ENCODE data around the gene NUP133. TPM values are rescaled to one million over a fixed set of nuclear protein-coding genes. Genes with fewer than 3 reads are reported as not detected.

The NUP133 gene
- polyA plus RNA-seq, 4 donors: 7.4 to 33.8 (median 11.7) TPM

DNA sequence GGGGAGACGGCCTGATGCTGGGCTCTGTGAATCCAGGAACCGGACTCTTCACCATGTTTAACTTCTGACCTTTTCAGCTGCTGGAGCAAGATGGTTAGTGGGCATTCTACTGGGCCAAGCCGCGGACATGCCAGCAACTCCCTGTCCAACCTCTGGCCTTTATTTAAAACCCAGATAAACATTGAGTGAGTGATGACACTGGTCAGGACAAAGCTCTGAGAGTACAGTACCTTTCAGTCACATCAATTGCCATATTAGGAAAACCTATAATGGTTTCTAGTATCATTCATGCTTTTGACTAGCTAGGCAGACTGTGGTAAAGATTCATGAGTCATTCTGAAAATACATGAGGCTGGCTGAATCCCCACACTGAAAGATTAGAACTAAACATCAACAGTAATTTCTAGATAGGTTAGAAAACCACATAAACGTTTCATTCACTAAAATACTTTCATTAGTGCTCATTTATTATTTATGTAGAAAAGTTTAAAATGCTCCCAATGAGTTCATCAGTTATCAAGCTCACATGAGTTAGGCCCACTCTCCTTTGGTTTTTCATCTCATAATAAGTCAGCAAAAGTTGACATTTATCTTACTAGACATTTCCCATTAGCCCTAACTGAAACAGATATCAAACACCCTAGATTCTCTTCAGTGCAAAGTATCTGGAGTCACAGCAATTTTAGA is 67.1 kb downstream of the NUP133 start:
- Histone ChIP-seq H3K4me1 (ENCODE audit: control insufficient read depth in 3 of 3, insufficient read depth in 2 of 3, low read depth in 1 of 3, low read length in 2 of 3) (no peaks in the 10 kb centered on the region), H3K27ac (ENCODE audit: low read depth in 1 of 3, low read length in 2 of 3) (no peak overlapping the region), H3K4me3 (ENCODE audit: low read depth in 1 of 3, low read length in 3 of 3) (no peak overlapping the region), H3K9me3 (ENCODE audit: control insufficient read depth in 2 of 2, insufficient read depth in 1 of 2, low read depth in 1 of 2, low read length in 1 of 2) (no peaks in the 10 kb centered on the region), H3K36me3 (ENCODE audit: control insufficient read depth in 3 of 3, insufficient read depth in 2 of 3, low read depth in 1 of 3, low read length in 3 of 3) (peaks cover 7 to 27% (median 8%) of the 10 kb centered on the region in 3 donors), H3K27me3 (ENCODE audit: control insufficient read depth in 3 of 3, insufficient read depth in 3 of 3, low read length in 3 of 3) (peaks cover 0 to 6% (median 2%) of the 10 kb centered on the region in 3 donors)
- DNase-seq: no peak
- 74 to 79% (median 75%) methylated on average over 5 of the region's 5 CpGs for WGBS, 3 donors
- no peak for FAIRE-seq

DNA sequence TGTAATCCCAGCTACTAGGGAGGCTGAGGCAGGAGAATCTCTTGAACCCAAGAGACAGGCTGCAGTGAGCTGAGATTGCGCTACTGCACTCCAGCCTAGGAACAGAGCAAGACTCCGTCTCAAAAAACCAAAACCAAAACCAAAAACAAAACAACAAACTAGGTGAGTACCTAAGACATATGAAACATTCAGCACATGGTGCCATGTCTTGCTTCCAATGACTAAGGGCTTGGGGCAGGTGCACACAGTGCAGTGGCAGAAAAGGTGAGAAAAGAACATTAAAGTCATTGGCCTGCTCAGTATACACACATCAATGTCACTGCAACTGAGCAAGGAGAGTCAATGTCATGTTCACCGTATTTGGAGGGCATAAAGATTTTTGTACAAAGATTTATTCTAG is 70.1 kb downstream of the NUP133 start:
- H3K4me3 ChIP-seq (ENCODE audit: low read depth in 1 of 3, low read length in 3 of 3): no peak overlapping the region
- H3K27ac ChIP-seq (ENCODE audit: low read depth in 1 of 3, low read length in 2 of 3): no peak overlapping the region
- FAIRE-seq: no peak
- no peaks in the 10 kb centered on the region for H3K9me3 ChIP-seq (ENCODE audit: control insufficient read depth in 2 of 2, insufficient read depth in 1 of 2, low read depth in 1 of 2, low read length in 1 of 2)
- no peak for DNase-seq
- 90 to 97% (median 92%) methylated on average over 3 of the region's 3 CpGs for WGBS, 3 donors
- peaks cover 3 to 18% (median 5%) of the 10 kb centered on the region in 3 donors for H3K36me3 ChIP-seq (ENCODE audit: control insufficient read depth in 3 of 3, insufficient read depth in 2 of 3, low read depth in 1 of 3, low read length in 3 of 3)
- H3K4me1 ChIP-seq (ENCODE audit: control insufficient read depth in 3 of 3, insufficient read depth in 2 of 3, low read depth in 1 of 3, low read length in 2 of 3): no peaks in the 10 kb centered on the region
- H3K27me3 ChIP-seq (ENCODE audit: control insufficient read depth in 3 of 3, insufficient read depth in 3 of 3, low read length in 3 of 3): peaks cover 16 to 35% (median 22%) of the 10 kb centered on the region in 3 donors

DNA sequence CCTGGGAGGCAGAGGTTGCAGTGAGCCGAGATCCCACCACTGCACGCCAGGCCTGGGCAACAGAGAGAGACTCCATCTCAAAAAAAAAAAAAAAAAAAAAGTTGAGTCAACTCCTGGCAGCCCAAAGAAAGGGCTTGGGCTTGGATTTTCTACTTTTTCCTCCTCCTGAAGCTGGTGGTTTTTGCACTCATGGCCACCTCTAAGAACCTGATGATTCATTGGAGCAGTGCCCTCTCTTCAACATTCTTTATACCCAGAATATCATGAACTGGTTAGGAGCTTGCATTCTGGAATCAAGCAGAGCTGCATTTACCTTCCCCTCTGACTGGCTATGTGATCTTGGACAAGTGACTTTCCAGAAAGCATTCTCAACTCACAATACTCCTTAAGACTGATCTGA is 70.7 kb downstream of the NUP133 start:
- no peak for FAIRE-seq
- Histone ChIP-seq H3K27ac (ENCODE audit: low read depth in 1 of 3, low read length in 2 of 3) (no peak overlapping the region), H3K4me1 (ENCODE audit: control insufficient read depth in 3 of 3, insufficient read depth in 2 of 3, low read depth in 1 of 3, low read length in 2 of 3) (no peaks in the 10 kb centered on the region), H3K4me3 (ENCODE audit: low read depth in 1 of 3, low read length in 3 of 3) (no peak overlapping the region), H3K27me3 (ENCODE audit: control insufficient read depth in 3 of 3, insufficient read depth in 3 of 3, low read length in 3 of 3) (peaks cover 19 to 41% (median 27%) of the 10 kb centered on the region in 3 donors), H3K36me3 (ENCODE audit: control insufficient read depth in 3 of 3, insufficient read depth in 2 of 3, low read depth in 1 of 3, low read length in 3 of 3) (peaks cover 3 to 12% (median 5%) of the 10 kb centered on the region in 3 donors), H3K9me3 (ENCODE audit: control insufficient read depth in 2 of 2, insufficient read depth in 1 of 2, low read depth in 1 of 2, low read length in 1 of 2) (peaks cover 0 to 3% of the 10 kb centered on the region in 2 donors)
- no peak for DNase-seq
- 82 to 97% methylated on average over 2 of the region's 2 CpGs; no CpG with 5 or more reads in 1 of the 3 donors for WGBS, 3 donors

DNA sequence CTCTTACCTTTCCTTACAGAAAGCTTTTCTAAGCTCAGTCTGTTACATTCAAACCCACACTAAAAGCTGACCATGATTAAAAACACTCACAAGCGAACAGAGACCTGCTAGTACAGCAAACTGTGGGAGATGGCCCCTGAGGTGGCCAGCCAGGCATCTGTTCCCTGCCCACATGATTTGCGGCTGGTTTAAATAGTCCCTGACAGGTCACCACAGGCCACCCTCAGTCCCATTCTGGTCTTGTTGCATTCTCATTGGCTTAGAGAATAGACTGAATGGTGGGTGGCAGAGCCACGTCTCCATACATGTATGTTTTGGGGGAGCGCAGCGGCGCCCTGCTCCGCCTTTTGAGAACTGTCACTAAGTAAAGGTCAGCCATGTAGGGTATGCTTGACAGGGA is 71.9 kb downstream of the NUP133 start:
- Histone ChIP-seq H3K4me3 (ENCODE audit: low read depth in 1 of 3, low read length in 3 of 3) (no peak overlapping the region), H3K36me3 (ENCODE audit: control insufficient read depth in 3 of 3, insufficient read depth in 2 of 3, low read depth in 1 of 3, low read length in 3 of 3) (peaks cover 3 to 12% (median 3%) of the 10 kb centered on the region in 3 donors), H3K27me3 (ENCODE audit: control insufficient read depth in 3 of 3, insufficient read depth in 3 of 3, low read length in 3 of 3) (peaks cover 19 to 54% (median 34%) of the 10 kb centered on the region in 3 donors), H3K27ac (ENCODE audit: low read depth in 1 of 3, low read length in 2 of 3) (no peak overlapping the region), H3K9me3 (ENCODE audit: control insufficient read depth in 2 of 2, insufficient read depth in 1 of 2, low read depth in 1 of 2, low read length in 1 of 2) (peaks cover 0 to 3% of the 10 kb centered on the region in 2 donors), H3K4me1 (ENCODE audit: control insufficient read depth in 3 of 3, insufficient read depth in 2 of 3, low read depth in 1 of 3, low read length in 2 of 3) (no peaks in the 10 kb centered on the region)
- 71 to 80% (median 73%) methylated on average over 7 of the region's 7 CpGs for WGBS, 3 donors
- DNase-seq (no peak), FAIRE-seq (no peak)

DNA sequence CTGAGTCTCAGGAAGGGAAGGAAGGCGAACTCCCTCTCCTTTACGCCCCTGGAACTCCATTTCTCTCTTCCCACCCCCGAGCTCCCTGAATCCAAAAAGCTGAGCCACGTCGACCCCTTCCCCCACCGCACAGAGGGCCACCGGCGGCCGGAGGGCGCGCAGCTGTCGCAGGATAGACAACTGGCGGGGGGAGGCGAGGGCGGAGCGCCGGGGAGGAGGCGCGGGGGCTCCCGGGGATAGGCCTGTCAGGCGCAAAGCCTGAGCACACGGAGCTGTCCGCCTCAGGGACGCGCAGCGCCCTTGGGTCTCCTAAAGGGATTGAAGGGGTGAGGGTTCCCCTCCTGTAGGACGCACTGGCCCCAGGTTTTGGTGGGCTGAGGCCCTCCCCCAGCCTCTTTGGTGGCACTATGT is 73.5 kb downstream of the NUP133 start:
- H3K4me3 ChIP-seq (ENCODE audit: low read depth in 1 of 3, low read length in 3 of 3): no peak overlapping the region
- FAIRE-seq: no peak
- peaks cover 0 to 3% of the 10 kb centered on the region in 2 donors for H3K9me3 ChIP-seq (ENCODE audit: control insufficient read depth in 2 of 2, insufficient read depth in 1 of 2, low read depth in 1 of 2, low read length in 1 of 2)
- peaks cover 19 to 67% (median 45%) of the 10 kb centered on the region in 3 donors for H3K27me3 ChIP-seq (ENCODE audit: control insufficient read depth in 3 of 3, insufficient read depth in 3 of 3, low read length in 3 of 3)
- peaks cover 0 to 2% (median 0%) of the 10 kb centered on the region in 3 donors for H3K36me3 ChIP-seq (ENCODE audit: control insufficient read depth in 3 of 3, insufficient read depth in 2 of 3, low read depth in 1 of 3, low read length in 3 of 3)
- no peak overlapping the region for H3K27ac ChIP-seq (ENCODE audit: low read depth in 1 of 3, low read length in 2 of 3)
- peak in 1 of 2 donors; percentile 9 for DNase-seq
- 3 to 8% (median 3%) methylated on average over 19 to 27 of the region's 27 CpGs for WGBS, 3 donors
- H3K4me1 ChIP-seq (ENCODE audit: control insufficient read depth in 3 of 3, insufficient read depth in 2 of 3, low read depth in 1 of 3, low read length in 2 of 3): peaks cover 0 to 3% (median 0%) of the 10 kb centered on the region in 3 donors

DNA sequence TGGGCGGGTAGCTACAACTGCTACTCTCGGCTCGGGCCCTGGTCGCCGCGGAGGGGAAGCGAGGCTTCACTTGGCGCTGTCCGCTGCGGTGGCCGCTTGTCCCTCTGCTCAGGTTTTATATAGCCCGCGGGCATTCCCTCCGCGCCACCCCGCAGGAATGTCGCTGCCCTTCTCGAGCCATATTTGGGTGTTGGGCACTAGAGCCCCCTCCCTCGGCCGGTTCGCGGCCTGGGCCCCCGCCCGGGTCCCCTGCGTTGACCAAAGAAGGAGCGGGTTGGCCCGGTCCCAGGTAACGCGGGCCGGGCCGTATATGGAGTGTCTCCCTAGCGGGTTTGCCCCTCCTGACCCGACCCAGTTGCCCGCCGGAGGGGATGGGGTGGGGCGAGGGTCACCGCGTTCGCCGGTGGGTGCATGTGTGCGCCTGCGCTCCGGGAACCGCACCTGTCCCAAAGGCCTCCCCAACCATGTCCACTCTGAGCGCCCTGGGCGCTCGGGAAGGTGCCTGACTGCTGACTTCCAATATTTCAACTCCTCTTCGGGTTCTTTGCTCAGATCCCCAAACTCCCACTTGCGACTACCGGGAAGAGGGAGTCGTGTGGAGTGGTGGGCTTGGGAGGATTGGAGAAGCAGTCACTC is 74.0 kb downstream of the NUP133 start, which contains the start of gene ACTA1:
ACTA1 (minus strand) TSS at position 90 of the 636 bp plus-strand sequence. CDS start 979 bp downstream, outside the sequence.
- DNase-seq: no peak
- peaks cover 0 to 3% (median 0%) of the 10 kb centered on the region in 3 donors for H3K4me1 ChIP-seq (ENCODE audit: control insufficient read depth in 3 of 3, insufficient read depth in 2 of 3, low read depth in 1 of 3, low read length in 2 of 3)
- H3K27ac ChIP-seq (ENCODE audit: low read depth in 1 of 3, low read length in 2 of 3): no peak within 1 kb of the TSS
- H3K27me3 ChIP-seq (ENCODE audit: control insufficient read depth in 3 of 3, insufficient read depth in 3 of 3, low read length in 3 of 3): peaks cover 19 to 70% (median 46%) of the 10 kb centered on the region in 3 donors
- peaks cover 0 to 3% of the 10 kb centered on the region in 2 donors for H3K9me3 ChIP-seq (ENCODE audit: control insufficient read depth in 2 of 2, insufficient read depth in 1 of 2, low read depth in 1 of 2, low read length in 1 of 2)
- no peaks in the 10 kb centered on the region for H3K36me3 ChIP-seq (ENCODE audit: control insufficient read depth in 3 of 3, insufficient read depth in 2 of 3, low read depth in 1 of 3, low read length in 3 of 3)
- no peak within 1 kb of the TSS for H3K4me3 ChIP-seq (ENCODE audit: low read depth in 1 of 3, low read length in 3 of 3)
- WGBS, 3 donors: 3 to 5% (median 4%) methylated on average over 49 to 51 of the region's 51 CpGs
- FAIRE-seq: no peak

DNA sequence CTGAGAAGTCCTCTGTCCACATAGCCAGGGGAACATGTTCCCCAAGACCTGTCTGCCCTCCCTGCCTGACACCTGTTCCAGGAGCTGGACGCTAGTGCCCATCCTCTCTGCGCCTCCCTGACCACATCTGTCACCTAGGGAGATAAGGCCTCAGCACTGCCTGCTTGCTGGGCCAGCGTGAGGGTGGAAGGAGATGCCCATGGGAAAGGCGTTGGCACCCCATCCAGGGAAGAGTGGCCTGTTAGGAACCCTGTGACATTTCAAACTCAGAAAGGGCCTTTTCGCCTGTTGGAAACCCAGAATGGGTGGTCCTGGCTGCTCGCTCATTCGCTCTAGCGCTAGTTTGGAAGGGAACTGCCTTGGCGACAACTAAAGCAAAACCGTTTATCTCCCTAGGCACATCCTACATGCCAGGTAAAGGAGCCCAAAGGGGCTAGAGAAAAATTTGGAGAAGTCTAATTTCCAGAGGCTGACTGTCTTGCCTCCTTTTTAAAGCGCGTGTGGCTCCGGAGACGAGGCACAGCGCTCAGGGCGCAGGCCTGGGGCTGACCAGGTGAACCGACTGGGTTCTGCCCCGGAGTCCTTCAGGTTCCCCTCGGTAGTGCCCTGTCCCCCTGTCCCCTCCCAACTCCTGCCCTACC is 74.7 kb downstream of the NUP133 start:
- H3K4me1 ChIP-seq (ENCODE audit: control insufficient read depth in 3 of 3, insufficient read depth in 2 of 3, low read depth in 1 of 3, low read length in 2 of 3): peaks cover 0 to 3% (median 0%) of the 10 kb centered on the region in 3 donors
- WGBS, 3 donors: 13 to 22% (median 14%) methylated on average over 19 of the region's 19 CpGs
- H3K27ac ChIP-seq (ENCODE audit: low read depth in 1 of 3, low read length in 2 of 3): no peak overlapping the region
- peaks cover 0 to 3% of the 10 kb centered on the region in 2 donors for H3K9me3 ChIP-seq (ENCODE audit: control insufficient read depth in 2 of 2, insufficient read depth in 1 of 2, low read depth in 1 of 2, low read length in 1 of 2)
- DNase-seq (peak in 1 of 2 donors; percentile 15), FAIRE-seq (no peak)
- no peaks in the 10 kb centered on the region for H3K36me3 ChIP-seq (ENCODE audit: control insufficient read depth in 3 of 3, insufficient read depth in 2 of 3, low read depth in 1 of 3, low read length in 3 of 3)
- H3K4me3 ChIP-seq (ENCODE audit: low read depth in 1 of 3, low read length in 3 of 3): no peak overlapping the region
- peaks cover 19 to 71% (median 46%) of the 10 kb centered on the region in 3 donors for H3K27me3 ChIP-seq (ENCODE audit: control insufficient read depth in 3 of 3, insufficient read depth in 3 of 3, low read length in 3 of 3)

DNA sequence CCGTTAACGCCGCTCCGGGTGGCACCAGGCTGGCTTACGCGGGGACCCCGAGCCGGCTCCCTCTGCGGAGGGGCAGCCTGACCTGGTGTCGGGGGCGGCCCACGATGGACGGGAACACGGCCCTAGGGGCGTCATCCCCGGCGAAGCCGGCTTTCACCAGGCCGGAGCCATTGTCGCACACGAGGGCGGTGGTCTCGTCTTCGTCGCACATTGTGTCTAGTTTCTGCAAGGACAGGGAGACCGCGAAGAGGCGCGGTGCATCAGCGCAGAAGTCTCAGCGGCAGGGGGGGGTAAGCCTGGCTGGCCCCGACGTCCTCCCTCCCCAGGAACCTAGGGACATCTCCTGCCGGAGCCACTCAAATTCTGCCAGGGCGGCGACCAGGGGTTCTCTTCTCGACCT is 75.2 kb downstream of the NUP133 start:
- H3K27me3 ChIP-seq (ENCODE audit: control insufficient read depth in 3 of 3, insufficient read depth in 3 of 3, low read length in 3 of 3): peaks cover 19 to 71% (median 46%) of the 10 kb centered on the region in 3 donors
- no peak for FAIRE-seq

More for the DNA sequence above, 75.2 kb downstream of the NUP133 start:
- DNase-seq: no peak
- no peak overlapping the region for H3K27ac ChIP-seq (ENCODE audit: low read depth in 1 of 3, low read length in 2 of 3)
- peaks cover 0 to 3% (median 0%) of the 10 kb centered on the region in 3 donors for H3K4me1 ChIP-seq (ENCODE audit: control insufficient read depth in 3 of 3, insufficient read depth in 2 of 3, low read depth in 1 of 3, low read length in 2 of 3)
- peaks cover 0 to 3% of the 10 kb centered on the region in 2 donors for H3K9me3 ChIP-seq (ENCODE audit: control insufficient read depth in 2 of 2, insufficient read depth in 1 of 2, low read depth in 1 of 2, low read length in 1 of 2)
- no peak overlapping the region for H3K4me3 ChIP-seq (ENCODE audit: low read depth in 1 of 3, low read length in 3 of 3)
- H3K36me3 ChIP-seq (ENCODE audit: control insufficient read depth in 3 of 3, insufficient read depth in 2 of 3, low read depth in 1 of 3, low read length in 3 of 3): no peaks in the 10 kb centered on the region
- WGBS, 3 donors: 12 to 43% (median 23%) methylated on average over 37 of the region's 37 CpGs

Data from small intestine (tissue), 7 donors.